ENCODE measurements around the gene CTNS. TPM values are rescaled to one million over a fixed set of nuclear protein-coding genes. Genes with fewer than 3 reads are reported as not detected.
A peak's percentile ranks its signal among the peaks of the same experiment; 100 is the strongest.

The CTNS gene
- total and polyA plus RNA-seq, 2 of the 13 experiments (the other 11 are each of a cell fraction or from before 2014, with no cell fraction given): 9.5 to 13.7 TPM

DNA sequence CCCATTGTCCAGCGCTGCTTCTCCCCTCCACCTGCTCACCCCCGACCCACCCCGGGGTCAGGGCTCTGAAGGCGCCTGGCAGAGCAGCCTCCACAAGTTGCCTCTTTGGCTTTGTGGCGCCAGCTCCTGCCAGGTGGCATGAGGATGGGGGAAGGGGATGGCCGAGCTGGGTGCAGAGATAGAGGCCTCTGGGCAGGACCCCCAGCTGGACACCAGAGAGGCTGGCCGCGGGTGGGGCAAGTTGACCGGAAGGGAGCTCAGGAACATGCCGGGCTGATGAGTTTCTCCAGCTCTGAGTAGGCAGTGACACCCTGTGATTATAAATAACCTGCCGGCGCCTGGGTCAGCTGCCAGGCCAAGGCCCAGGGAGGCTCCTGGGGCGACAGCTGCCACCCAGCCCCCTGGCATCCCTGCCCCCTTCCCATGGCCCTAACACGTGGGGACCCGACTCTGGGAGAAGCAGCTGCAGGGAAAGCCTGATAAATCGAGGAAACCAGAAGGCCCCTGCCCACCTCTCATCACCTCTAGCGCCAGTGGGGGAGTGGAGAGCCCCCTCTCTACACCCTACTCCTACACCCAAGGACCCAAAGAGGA, 58.7 kb downstream of the CTNS start:
- ChIA-PET CTCF (ENCODE audit: low intra/inter-chr PET ratio, low total read pairs) (no interaction called here), POLR2A (interaction anchor here (0.6 to 1.2 kb wide), 4 partner anchors 18 to 28 kb away, joined by 3 to 5 read pairs (median 3); partner anchors contain the start of genes HASPIN and TAX1BP3)
- in situ Hi-C loops (cut with HindIII; ENCODE audit: extremely low pct_ligation_motif_present, low pct_unique_long_range_greater_than_20kb): no loop called here
- H3K4me1 ChIP-seq (ENCODE audit: insufficient read depth, low read length): peaks cover 17% of the 10 kb centered on the region
- H3K4me3 ChIP-seq (replicated peaks in 1 of 3; ENCODE audit: insufficient read depth in 1 of 3, low read depth in 2 of 3, low read length in 3 of 3): peak overlapping the region; percentile 37 to 75 (median 65)
- TF ChIP-seq GABPB1 (CRISPR knock-in tag; IDR thresholded peaks at IDR 0.05) (peak; percentile 42; the same call in 1 of the 2 replicates), HIC2 (CRISPR knock-in tag; IDR thresholded peaks at IDR 0.05; ENCODE audit: low read depth) (peak; percentile 45; the same call in 1 of the 2 replicates), ZZZ3 (CRISPR knock-in tag; IDR thresholded peaks at IDR 0.05; ENCODE audit: borderline replicate concordance) (0 out of 2 replicates have a peak, but pooled peaks have one; percentile 28), ZNF577 (CRISPR knock-in tag; IDR thresholded peaks at IDR 0.05; ENCODE audit: borderline replicate concordance, low read depth) (no peak), ZNF101 (CRISPR knock-in tag; IDR thresholded peaks at IDR 0.05; ENCODE audit: borderline replicate concordance, low read depth) (no peak), NKX3-1 (CRISPR knock-in tag; IDR thresholded peaks at IDR 0.05) (no peak), TARDBP (CRISPR knock-in tag; IDR thresholded peaks at IDR 0.05) (no peak), TBL1XR1 (IDR thresholded peaks at IDR 0.05; ENCODE audit: borderline replicate concordance, low read length, partially characterized antibody) (no peak), NR2F2 (IDR thresholded peaks at IDR 0.05; ENCODE audit: borderline replicate concordance, low read depth) (no peak), HNRNPL (IDR thresholded peaks at IDR 0.05; ENCODE audit: low read depth, low read length) (0 out of 2 replicates have a peak, but pooled peaks have one; percentile 19)
- TF ChIP-seq, protein P1, sequence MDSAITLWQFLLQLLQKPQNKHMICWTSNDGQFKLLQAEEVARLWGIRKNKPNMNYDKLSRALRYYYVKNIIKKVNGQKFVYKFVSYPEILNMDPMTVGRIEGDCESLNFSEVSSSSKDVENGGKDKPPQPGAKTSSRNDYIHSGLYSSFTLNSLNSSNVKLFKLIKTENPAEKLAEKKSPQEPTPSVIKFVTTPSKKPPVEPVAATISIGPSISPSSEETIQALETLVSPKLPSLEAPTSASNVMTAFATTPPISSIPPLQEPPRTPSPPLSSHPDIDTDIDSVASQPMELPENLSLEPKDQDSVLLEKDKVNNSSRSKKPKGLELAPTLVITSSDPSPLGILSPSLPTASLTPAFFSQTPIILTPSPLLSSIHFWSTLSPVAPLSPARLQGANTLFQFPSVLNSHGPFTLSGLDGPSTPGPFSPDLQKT (CRISPR knock-in tag; IDR thresholded peaks at IDR 0.05; ENCODE audit: borderline replicate concordance): no peak
- no TSS peak for BruUV-seq (replicated peaks)
- peaks cover 12% of the 10 kb centered on the region for H3K9me3 ChIP-seq (ENCODE audit: low read length)
- 5% methylated on average over 7 of the region's 17 CpGs for WGBS (ENCODE audit: low lambda C conversion rate)
- no peak overlapping the region for H3K27ac ChIP-seq (ENCODE audit: extremely low read length, insufficient read depth, low read length)
- no peaks in the 10 kb centered on the region for H4K20me1 ChIP-seq (ENCODE audit: insufficient read depth, low read length)
- no peak overlapping the region for H3K9ac ChIP-seq (ENCODE audit: insufficient read depth, low read depth, low read length)
- intact Hi-C loops (cut with micrococcal nuclease; ENCODE audit: unreplicated experiment): no loop called here
- peak overlapping the region; percentile 90 for H3K4me2 ChIP-seq (ENCODE audit: low read depth, low read length)
- H3K79me2 ChIP-seq (ENCODE audit: insufficient read depth, low read length): no peaks in the 10 kb centered on the region
- H3K27me3 ChIP-seq (ENCODE audit: control insufficient read depth in 1 of 2, insufficient read depth in 2 of 2, low read length in 2 of 2): peaks cover 0 to 35% of the 10 kb centered on the region in 2 experiments; a peak in 2 of 5 replicates
- H2AFZ ChIP-seq (ENCODE audit: low read length): no peak overlapping the region
- DNase-seq (ENCODE audit: low spot score) (no peak), ATAC-seq (peak; percentile 43), FAIRE-seq (no peak)
- H3K36me3 ChIP-seq (replicated peaks in 1 of 2; ENCODE audit: control insufficient read depth in 1 of 2, insufficient read depth in 2 of 2, low read length in 2 of 2): no peaks in the 10 kb centered on the region

Measured in HepG2 (cell line).